Measurements from ENCODE around the gene ANKS6.

GRCh38 chr9:98829766-98830165 is 33.4 kb upstream of the ANKS6 start:
- TF ChIP-seq CHD2 (IDR thresholded peaks at IDR 0.05; ENCODE audit: borderline replicate concordance, low read depth, low read length) = no peak
- TF ChIP-seq ZNF274 (IDR thresholded peaks at IDR 0.05; ENCODE audit: insufficient read depth, insufficient read length) = no peak
- TF ChIP-seq SP1 (IDR thresholded peaks at IDR 0.05; ENCODE audit: low read depth, low read length) = no peak
- no peak for TF ChIP-seq CTCF (IDR thresholded peaks at IDR 0.05 in 2 of 3, conservative IDR thresholded peaks at IDR 0.05 in 1 of 3; ENCODE audit: control insufficient read depth in 2 of 3, extremely low read depth in 1 of 3, insufficient read depth in 1 of 3, low read depth in 3 of 3, low read length in 3 of 3)
- TF ChIP-seq EP300 (IDR thresholded peaks at IDR 0.05; ENCODE audit: borderline replicate concordance in 1 of 2, control insufficient read depth in 1 of 2, low read depth in 2 of 2, low read length in 2 of 2) = no peak
- no peak for TF ChIP-seq POLR2AphosphoS2 (IDR thresholded peaks at IDR 0.05; ENCODE audit: low read depth, low read length)
